ENCODE measurements around the gene NDRG4.

- no peak for TF ChIP-seq CTCF (IDR thresholded peaks at IDR 0.05)
- no peak for TF ChIP-seq EZH2 (IDR thresholded peaks at IDR 0.05; ENCODE audit: borderline replicate concordance, insufficient read depth, low read depth, low read length, poor library complexity, severe bottlenecking)
These were observed 37.4 kb upstream of the NDRG4 start for GRCh38 chr16:58462499-58462996.
